Suppressor macrophage (primary cell): ENCODE measurements around the gene PI4KB.
"Not testable (repeated sequence)": the region's sequence is repeated elsewhere in the genome, so short reads cannot be mapped to it uniquely, and the experiment has no call there.

Experiments
- DNase-seq, 4 experiments: peaks; one replicate each; pipeline ENCODE4 v3.0.0-alpha.2; 2020 to 2022
- total RNA-seq, 17 experiments: gene quantifications; one replicate each; lab custom pipeline; 2026; ENCODE audit warnings: mixed read lengths in 6 of 17, inconsistent platforms in 3 of 17; lab: John Stamatoyannopoulos, UW

The PI4KB gene
- 43.0 to 97.7 (median 63.7) reads per million in 17 experiments for total RNA-seq

GRCh38 chr1:151327223-151327902 is at the start of gene PI4KB:
PI4KB (minus strand) TSS chr1:151327416; CDS start chr1:151316481, 10,935 bp downstream.
- peak; percentile 96 to 99 (median 98) for DNase-seq

- no peak for DNase-seq
Observed at GRCh38 chr1:151373196-151373595, 46.0 kb upstream of the PI4KB start.

- no peak for DNase-seq
Observed at GRCh38 chr1:151372058-151372934, 45.1 kb upstream of the PI4KB start, which contains the start of gene SELENBP1. SELENBP1 (minus strand) TSS chr1:151372705; CDS start chr1:151372641, 64 bp downstream.

- DNase-seq, result peak; percentile 28 to 56 (median 40)
Observed at GRCh38 chr1:151371370-151372057, 44.3 kb upstream of the PI4KB start.

GRCh38 chr1:151370211-151370911 is 43.1 kb upstream of the PI4KB start:
- DNase-seq, result peak in 3 of 4 experiments; percentile 11 to 32 (median 29)

- DNase-seq, result no peak
Observed at GRCh38 chr1:151369621-151370048, 42.4 kb upstream of the PI4KB start.

- DNase-seq, result no peak
Observed at GRCh38 chr1:151369302-151369610, 42.0 kb upstream of the PI4KB start.

GRCh38 chr1:151368393-151369301 is 41.4 kb upstream of the PI4KB start:
- no peak for DNase-seq

GRCh38 chr1:151367658-151368392 is 40.6 kb upstream of the PI4KB start:
- DNase-seq, result no peak

- DNase-seq, result no peak
Observed at GRCh38 chr1:151364996-151365395, 37.8 kb upstream of the PI4KB start.

GRCh38 chr1:151362308-151363155 is 35.3 kb upstream of the PI4KB start:
- DNase-seq, result no peak

- DNase-seq, result no peak
Observed at GRCh38 chr1:151361883-151362282, 34.7 kb upstream of the PI4KB start.

- DNase-seq, result peak in 1 of 4 experiments; percentile 29
Observed at GRCh38 chr1:151356696-151357095, 29.5 kb upstream of the PI4KB start.

- no peak for DNase-seq
Observed at GRCh38 chr1:151352021-151352718, 25.0 kb upstream of the PI4KB start.

- not testable (repeated sequence) for DNase-seq
Observed at GRCh38 chr1:151350323-151350722, 23.1 kb upstream of the PI4KB start.

GRCh38 chr1:151347523-151348246 is 20.5 kb upstream of the PI4KB start:
- DNase-seq, result no peak

GRCh38 chr1:151346769-151347522 is 19.7 kb upstream of the PI4KB start, which contains the start of gene RFX5:
RFX5 (minus strand) TSS chr1:151347252; CDS start chr1:151346320, 932 bp downstream.
- DNase-seq, result peak; percentile 96 to 99 (median 98)
